Peyer's patch (tissue), 4 donors: ENCODE data around the gene SDHA.

Source experiments
- POLR2A ChIP-seq, 2 donors: fragments of 450-650 bp; IDR thresholded peaks; one replicate each; pipeline ENCODE4 v1.5.1; 2017; ENCODE audit warnings: antibody characterized with exemption in 2 of 2, mild to moderate bottlenecking in 2 of 2, moderate library complexity in 2 of 2
- TF ChIP-seq, protein P1 (sequence below), 6 experiments: fragments of 450-650 bp in 4 of 6; fragments of 200-600 bp in 2 of 6; sonication (generic) in 1 of 6; IDR thresholded peaks; one replicate each; pipeline ENCODE4 v1.5.1; 2017 to 2019; ENCODE audit warnings: antibody characterized with exemption in 6 of 6, mild to moderate bottlenecking in 3 of 6, moderate library complexity in 1 of 6

DNA sequence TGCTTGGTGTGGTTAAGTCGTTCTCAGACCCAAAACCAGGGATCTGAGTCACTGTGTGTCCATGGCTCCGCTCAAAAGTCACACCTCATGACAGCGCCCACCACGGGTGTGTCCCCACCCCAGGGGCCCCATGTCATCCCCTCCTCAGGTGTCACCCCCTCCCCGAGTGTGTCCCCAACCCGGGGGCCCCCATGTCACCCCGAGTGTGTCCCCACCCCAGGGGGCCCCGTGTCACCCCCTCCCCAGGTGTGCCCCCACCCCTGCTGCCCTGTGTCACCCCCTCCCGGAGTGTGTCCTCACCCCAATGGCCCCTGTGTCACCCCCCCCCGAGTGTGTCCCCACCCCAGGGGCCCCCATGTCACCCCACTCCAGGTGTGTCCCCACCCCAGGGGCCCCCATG, 21.8 kb upstream of the SDHA start:
- TF ChIP-seq, protein P1, sequence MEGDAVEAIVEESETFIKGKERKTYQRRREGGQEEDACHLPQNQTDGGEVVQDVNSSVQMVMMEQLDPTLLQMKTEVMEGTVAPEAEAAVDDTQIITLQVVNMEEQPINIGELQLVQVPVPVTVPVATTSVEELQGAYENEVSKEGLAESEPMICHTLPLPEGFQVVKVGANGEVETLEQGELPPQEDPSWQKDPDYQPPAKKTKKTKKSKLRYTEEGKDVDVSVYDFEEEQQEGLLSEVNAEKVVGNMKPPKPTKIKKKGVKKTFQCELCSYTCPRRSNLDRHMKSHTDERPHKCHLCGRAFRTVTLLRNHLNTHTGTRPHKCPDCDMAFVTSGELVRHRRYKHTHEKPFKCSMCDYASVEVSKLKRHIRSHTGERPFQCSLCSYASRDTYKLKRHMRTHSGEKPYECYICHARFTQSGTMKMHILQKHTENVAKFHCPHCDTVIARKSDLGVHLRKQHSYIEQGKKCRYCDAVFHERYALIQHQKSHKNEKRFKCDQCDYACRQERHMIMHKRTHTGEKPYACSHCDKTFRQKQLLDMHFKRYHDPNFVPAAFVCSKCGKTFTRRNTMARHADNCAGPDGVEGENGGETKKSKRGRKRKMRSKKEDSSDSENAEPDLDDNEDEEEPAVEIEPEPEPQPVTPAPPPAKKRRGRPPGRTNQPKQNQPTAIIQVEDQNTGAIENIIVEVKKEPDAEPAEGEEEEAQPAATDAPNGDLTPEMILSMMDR (IDR thresholded peaks at IDR 0.05): no peak
- no peak for TF ChIP-seq POLR2A (IDR thresholded peaks at IDR 0.05)
